ENCODE data around the gene TSPAN5. TPM values are rescaled to one million over a fixed set of nuclear protein-coding genes. Genes with fewer than 3 reads are reported as not detected.
A peak's percentile ranks its signal among the peaks of the same experiment; 100 is the strongest.

The TSPAN5 gene
- total RNA-seq, 2 donors from 2014 or later = 1.8 to 2.0 TPM

- TF ChIP-seq POLR2A (IDR thresholded peaks at IDR 0.05) (no peak), CTCF (IDR thresholded peaks at IDR 0.05) (no peak)
- Histone ChIP-seq H3K27me3 (no peaks in the 10 kb centered on the region), H3K4me1 (no peaks in the 10 kb centered on the region), H3K9me3 (no peaks in the 10 kb centered on the region), H3K27ac (no peak overlapping the region), H3K4me3 (no peak overlapping the region), H3K36me3 (replicated peaks in 1 of 2; ENCODE audit: insufficient read depth in 1 of 2, low read depth in 2 of 2) (no peaks in the 10 kb centered on the region)
- intact Hi-C loops (cut with DNase I) = no loop called here
- ATAC-seq (no peak), DNase-seq (no peak)
- 31 to 39% methylated on average over 2 of the region's 2 CpGs for WGBS, 2 donors
Observed at GRCh38 chr4:98517218-98518021, 141.0 kb downstream of the TSPAN5 start.

- intact Hi-C loops (cut with DNase I) = no loop called here
- 87 to 92% methylated on average over 4 to 5 of the region's 5 CpGs for WGBS, 2 donors
- H3K4me3 ChIP-seq = no peak overlapping the region
- no peaks in the 10 kb centered on the region for H3K9me3 ChIP-seq
- H3K27ac ChIP-seq = no peak overlapping the region
- H3K36me3 ChIP-seq (replicated peaks in 1 of 2; ENCODE audit: insufficient read depth in 1 of 2, low read depth in 2 of 2) = no peaks in the 10 kb centered on the region
- TF ChIP-seq POLR2A (IDR thresholded peaks at IDR 0.05) (no peak), CTCF (IDR thresholded peaks at IDR 0.05) (no peak)
- no peaks in the 10 kb centered on the region for H3K27me3 ChIP-seq
- no peak for ATAC-seq
- H3K4me1 ChIP-seq = no peaks in the 10 kb centered on the region
- no peak for DNase-seq
Observed at GRCh38 chr4:98516441-98517217, 141.8 kb downstream of the TSPAN5 start.

- TF ChIP-seq POLR2A (IDR thresholded peaks at IDR 0.05) (no peak), CTCF (IDR thresholded peaks at IDR 0.05) (no peak)
- intact Hi-C loops (cut with DNase I) = no loop called here
- ATAC-seq = no peak
- DNase-seq = peak in 1 of 4 donors; percentile 6
- Histone ChIP-seq H3K4me3 (no peak overlapping the region), H3K4me1 (no peaks in the 10 kb centered on the region), H3K9me3 (no peaks in the 10 kb centered on the region), H3K36me3 (replicated peaks in 1 of 2; ENCODE audit: insufficient read depth in 1 of 2, low read depth in 2 of 2) (no peaks in the 10 kb centered on the region), H3K27ac (no peak overlapping the region), H3K27me3 (no peaks in the 10 kb centered on the region)
- WGBS, 2 donors = 83 to 84% methylated on average over 3 of the region's 3 CpGs
Observed at GRCh38 chr4:98516042-98516440, 142.4 kb downstream of the TSPAN5 start.

GRCh38 chr4:98515470-98515809 is 143.0 kb downstream of the TSPAN5 start:
- Histone ChIP-seq H3K4me1 (no peaks in the 10 kb centered on the region), H3K27ac (no peak overlapping the region), H3K4me3 (no peak overlapping the region), H3K36me3 (replicated peaks in 1 of 2; ENCODE audit: insufficient read depth in 1 of 2, low read depth in 2 of 2) (no peaks in the 10 kb centered on the region), H3K9me3 (no peaks in the 10 kb centered on the region), H3K27me3 (no peaks in the 10 kb centered on the region)
- DNase-seq (no peak), ATAC-seq (no peak)
- TF ChIP-seq POLR2A (IDR thresholded peaks at IDR 0.05) (no peak), CTCF (IDR thresholded peaks at IDR 0.05) (no peak)
- intact Hi-C loops (cut with DNase I) = no loop called here
- 75 to 79% methylated on average over 1 of the region's 1 CpG for whole genome bisulfite sequencing, 2 donors
